Measurements from ENCODE around the gene FGFRL1. TPM values are rescaled to one million over a fixed set of nuclear protein-coding genes. Genes with fewer than 3 reads are reported as not detected.

FGFRL1 gene
- total RNA-seq, 1 donor from 2014 or later = 14.2 TPM

GRCh38 chr4:1042352-1043055 lies 31.1 kb downstream of the FGFRL1 start:
- no peak for FAIRE-seq
- no peaks in the 10 kb centered on the region for H3K27me3 ChIP-seq (ENCODE audit: control insufficient read depth, insufficient read depth, low read length)
- DNase-seq (ENCODE audit: low read depth) = no peak
- H3K36me3 ChIP-seq (ENCODE audit: control insufficient read depth, insufficient read depth, low read length) = no peaks in the 10 kb centered on the region
- TF ChIP-seq CTCF (IDR thresholded peaks at IDR 0.05; ENCODE audit: insufficient read depth, low read length, severe bottlenecking) = no peak
- no peak overlapping the region for H3K4me3 ChIP-seq (ENCODE audit: low read depth, low read length)

- H3K36me3 ChIP-seq (ENCODE audit: control insufficient read depth, insufficient read depth, low read length) = no peaks in the 10 kb centered on the region
- no peak for TF ChIP-seq CTCF (IDR thresholded peaks at IDR 0.05; ENCODE audit: insufficient read depth, low read length, severe bottlenecking)
- H3K27me3 ChIP-seq (ENCODE audit: control insufficient read depth, insufficient read depth, low read length) = no peaks in the 10 kb centered on the region
- DNase-seq (ENCODE audit: low read depth) = no peak
- H3K4me3 ChIP-seq (ENCODE audit: low read depth, low read length) = no peak overlapping the region
- FAIRE-seq = no peak
Measured at GRCh38 chr4:1043162-1043561, 31.7 kb downstream of the FGFRL1 start.

- FAIRE-seq = peak; percentile 95
- no peaks in the 10 kb centered on the region for H3K27me3 ChIP-seq (ENCODE audit: control insufficient read depth, insufficient read depth, low read length)
Measured at GRCh38 chr4:1043651-1044468, 32.4 kb downstream of the FGFRL1 start.

GRCh38 chr4:1044469-1045192 lies 33.2 kb downstream of the FGFRL1 start:
- Histone ChIP-seq H3K27me3 (ENCODE audit: control insufficient read depth, insufficient read depth, low read length) (peaks cover 2% of the 10 kb centered on the region), H3K36me3 (ENCODE audit: control insufficient read depth, insufficient read depth, low read length) (no peaks in the 10 kb centered on the region)
- no peak for TF ChIP-seq CTCF (IDR thresholded peaks at IDR 0.05; ENCODE audit: insufficient read depth, low read length, severe bottlenecking)

More at GRCh38 chr4:1043651-1044468, 32.4 kb downstream of the FGFRL1 start:
- no peak for TF ChIP-seq CTCF (IDR thresholded peaks at IDR 0.05; ENCODE audit: insufficient read depth, low read length, severe bottlenecking)
- DNase-seq (ENCODE audit: low read depth) = peak; percentile 95
- Histone ChIP-seq H3K4me3 (ENCODE audit: low read depth, low read length) (no peak overlapping the region), H3K36me3 (ENCODE audit: control insufficient read depth, insufficient read depth, low read length) (no peaks in the 10 kb centered on the region)

GRCh38 chr4:1045193-1045594 lies 33.8 kb downstream of the FGFRL1 start:
- no peak overlapping the region for H3K4me3 ChIP-seq (ENCODE audit: low read depth, low read length)
- peaks cover 2% of the 10 kb centered on the region for H3K27me3 ChIP-seq (ENCODE audit: control insufficient read depth, insufficient read depth, low read length)
- FAIRE-seq = no peak
- TF ChIP-seq CTCF (IDR thresholded peaks at IDR 0.05; ENCODE audit: insufficient read depth, low read length, severe bottlenecking) = no peak
- H3K36me3 ChIP-seq (ENCODE audit: control insufficient read depth, insufficient read depth, low read length) = no peaks in the 10 kb centered on the region
- no peak for DNase-seq (ENCODE audit: low read depth)

More at GRCh38 chr4:1044469-1045192, 33.2 kb downstream of the FGFRL1 start:
- H3K4me3 ChIP-seq (ENCODE audit: low read depth, low read length) = no peak overlapping the region
- FAIRE-seq (no peak), DNase-seq (ENCODE audit: low read depth) (no peak)
